ENCODE measurements around the gene SCD5.
A peak's percentile ranks its signal among the peaks of the same experiment; 100 is the strongest.

SCD5 gene

DNA sequence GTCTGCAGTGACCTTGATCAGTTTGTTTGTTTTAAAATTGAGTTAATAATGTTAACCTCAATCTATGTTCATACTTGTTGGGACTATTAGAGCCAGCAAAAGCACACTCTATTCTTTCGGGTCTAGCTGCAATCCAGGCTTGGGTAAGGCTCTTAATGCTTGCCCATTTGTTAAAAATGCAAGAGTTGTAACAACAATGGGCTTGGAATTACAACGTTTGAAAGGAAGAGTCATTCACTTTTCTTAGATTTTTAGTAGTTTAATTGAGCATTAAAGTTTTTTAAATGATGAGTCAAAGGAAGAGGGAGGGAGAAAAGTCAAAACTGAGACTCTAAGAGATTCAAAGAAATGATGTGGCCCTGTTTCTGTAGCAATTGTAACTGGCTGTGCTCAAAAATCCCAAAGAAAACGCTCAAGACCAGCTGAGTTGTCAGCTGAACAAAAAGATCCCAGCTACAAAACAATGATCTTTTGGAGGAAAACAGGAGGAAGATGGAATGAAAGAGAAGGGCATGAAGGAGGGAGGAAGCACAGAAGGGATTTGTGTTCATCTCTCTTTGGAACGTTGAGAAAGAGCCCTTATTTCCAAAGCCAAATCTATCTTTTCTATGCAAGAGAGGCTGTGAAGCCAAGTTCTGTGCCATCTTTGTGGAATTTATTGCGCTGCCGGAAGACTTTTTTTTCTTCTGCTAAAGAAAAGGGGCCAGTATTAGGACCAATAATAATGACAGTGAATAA is 5.5 kb downstream of the SCD5 start:
- no peak for DNase-seq

GRCh38 chr4:82791179-82791578 is 7.4 kb downstream of the SCD5 start:
- no peak for DNase-seq

- no peak for DNase-seq
These were observed 8.4 kb downstream of the SCD5 start for GRCh38 chr4:82790060-82790660.

DNA sequence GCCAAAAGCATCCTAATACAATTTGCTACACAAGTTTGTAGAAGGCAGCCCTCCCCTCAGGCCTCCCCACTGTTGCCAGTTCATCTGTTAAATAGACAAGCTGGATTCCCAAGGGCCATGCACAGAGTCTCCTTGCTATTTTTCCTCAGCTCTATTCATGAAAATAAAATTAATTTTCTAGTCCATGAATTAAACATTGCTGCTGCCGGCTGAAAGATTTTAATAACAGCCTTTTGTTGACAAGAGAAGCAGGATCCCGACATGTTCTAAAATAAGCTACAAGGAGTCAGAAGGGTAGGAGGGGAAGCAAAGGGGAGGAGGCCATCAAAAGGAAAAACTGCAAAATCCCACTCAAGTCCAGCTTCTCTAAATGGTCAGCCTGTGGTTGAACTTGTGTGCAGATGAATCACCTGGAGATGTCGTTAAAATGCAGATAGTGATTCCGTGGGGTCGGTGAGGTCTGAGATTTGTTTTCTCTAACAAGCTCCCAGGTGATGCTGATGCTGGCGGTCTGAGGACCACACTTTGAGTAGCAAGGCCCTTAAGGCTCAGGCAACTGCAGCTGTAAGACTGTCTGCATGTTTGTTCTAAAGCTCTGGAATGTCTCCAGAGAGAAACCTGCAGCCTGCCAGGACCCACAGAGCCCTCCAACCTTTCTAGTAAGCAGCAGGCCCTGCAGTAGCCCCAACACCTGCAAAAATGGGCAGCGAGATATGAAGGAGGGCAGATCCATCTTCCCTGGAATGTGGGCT is 9.4 kb downstream of the SCD5 start:
- no peak for DNase-seq

GRCh38 chr4:82787342-82787741 is 11.3 kb downstream of the SCD5 start:
- no peak for DNase-seq

DNA sequence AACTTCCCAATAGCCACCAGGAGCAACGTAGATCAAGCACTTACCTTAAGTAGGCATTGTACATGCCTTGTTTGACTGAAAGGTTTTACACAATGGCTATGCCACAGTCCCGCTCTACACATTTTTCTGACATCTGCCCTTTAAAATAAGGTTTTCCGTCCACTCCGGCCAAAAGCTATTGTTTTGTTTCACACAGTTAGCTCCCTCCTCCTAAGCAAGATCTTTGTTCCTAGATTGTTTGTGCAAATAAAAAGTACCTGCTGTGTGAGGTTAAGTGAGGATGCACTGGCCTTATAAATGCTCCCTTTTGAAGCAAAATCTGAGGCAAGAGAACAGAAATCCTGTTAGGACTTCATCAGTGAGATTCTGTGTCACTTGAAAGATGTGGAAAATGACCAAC is 11.8 kb downstream of the SCD5 start:
- no peak for DNase-seq

- no peak for DNase-seq
These were observed 12.8 kb downstream of the SCD5 start for GRCh38 chr4:82785611-82786400.

DNA sequence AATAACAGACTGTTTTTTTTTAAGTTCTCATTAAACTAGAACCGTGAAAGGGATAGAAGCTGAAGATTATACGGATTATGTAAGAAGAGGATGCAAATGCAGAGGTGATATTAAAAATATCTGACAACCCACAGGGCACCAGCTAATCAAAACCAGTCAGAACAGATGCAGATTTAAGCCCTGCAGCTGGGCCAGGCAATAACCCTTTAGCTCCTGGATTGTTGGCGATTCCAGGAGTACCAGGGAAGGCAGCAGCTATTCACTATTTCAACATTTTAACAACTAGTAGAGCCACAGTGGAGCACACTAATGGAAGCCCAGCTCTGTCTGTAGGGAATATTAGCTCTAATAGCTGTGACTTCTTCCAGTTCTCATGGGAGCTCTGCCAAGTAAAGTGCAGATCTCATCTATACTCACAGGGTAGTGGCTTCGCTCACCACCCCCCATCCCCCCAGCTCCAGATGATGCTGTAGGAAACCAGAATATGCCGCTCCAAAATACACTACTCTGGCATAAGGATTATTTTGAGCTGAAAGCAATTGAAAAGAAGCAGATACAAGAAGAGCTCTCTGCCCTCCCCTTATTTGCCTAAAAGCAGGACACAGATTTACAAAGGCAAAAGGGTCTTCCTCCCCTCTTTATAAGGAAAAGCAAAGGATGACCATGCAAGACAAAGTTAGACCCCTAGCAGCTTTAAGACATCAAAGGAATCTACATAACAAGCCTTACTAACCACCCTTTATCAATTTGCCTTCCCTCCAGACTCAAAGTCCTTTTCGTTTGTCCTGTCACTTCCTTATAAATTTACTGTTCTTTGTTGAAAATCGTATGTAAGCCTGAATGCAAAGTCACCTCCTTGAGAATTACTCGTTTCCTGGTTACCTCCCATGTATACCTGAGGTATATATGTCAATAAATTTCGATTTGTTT is 13.7 kb downstream of the SCD5 start:
- DNase-seq, result no peak

- no peak for DNase-seq
These were observed 15.8 kb downstream of the SCD5 start for GRCh38 chr4:82782626-82783345.

GRCh38 chr4:82780752-82781231 is 17.8 kb downstream of the SCD5 start:
- DNase-seq, result peak; percentile 97

DNA sequence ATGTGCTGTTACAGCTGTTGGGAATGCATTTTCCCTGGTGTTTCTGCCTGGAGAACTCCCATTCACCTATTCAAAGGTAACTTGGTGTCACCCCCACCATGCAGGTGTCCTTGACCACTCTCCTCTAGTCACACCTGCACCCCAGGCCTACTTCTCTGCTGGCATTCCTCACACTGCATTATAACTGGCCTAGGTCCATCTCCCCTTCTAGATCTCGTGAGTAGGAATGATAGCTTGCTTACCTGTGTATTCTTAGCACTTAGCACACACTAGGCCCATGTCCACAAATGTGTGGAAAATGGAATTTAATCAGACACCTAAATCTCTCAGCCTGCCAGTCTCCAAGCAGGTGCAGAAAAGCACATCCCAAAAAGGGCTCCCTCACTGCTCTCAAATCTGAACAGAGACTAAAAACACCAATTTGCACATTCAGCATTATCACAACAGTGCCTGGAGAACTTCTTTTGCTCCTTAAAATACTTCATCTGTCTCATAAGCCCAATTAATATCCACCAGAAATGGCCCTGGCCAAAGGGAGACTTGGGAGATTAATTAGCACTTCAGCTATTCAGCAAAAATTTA is 18.3 kb downstream of the SCD5 start:
- no peak for DNase-seq

- no peak for DNase-seq
These were observed 19.6 kb downstream of the SCD5 start for GRCh38 chr4:82779032-82779431.

DNA sequence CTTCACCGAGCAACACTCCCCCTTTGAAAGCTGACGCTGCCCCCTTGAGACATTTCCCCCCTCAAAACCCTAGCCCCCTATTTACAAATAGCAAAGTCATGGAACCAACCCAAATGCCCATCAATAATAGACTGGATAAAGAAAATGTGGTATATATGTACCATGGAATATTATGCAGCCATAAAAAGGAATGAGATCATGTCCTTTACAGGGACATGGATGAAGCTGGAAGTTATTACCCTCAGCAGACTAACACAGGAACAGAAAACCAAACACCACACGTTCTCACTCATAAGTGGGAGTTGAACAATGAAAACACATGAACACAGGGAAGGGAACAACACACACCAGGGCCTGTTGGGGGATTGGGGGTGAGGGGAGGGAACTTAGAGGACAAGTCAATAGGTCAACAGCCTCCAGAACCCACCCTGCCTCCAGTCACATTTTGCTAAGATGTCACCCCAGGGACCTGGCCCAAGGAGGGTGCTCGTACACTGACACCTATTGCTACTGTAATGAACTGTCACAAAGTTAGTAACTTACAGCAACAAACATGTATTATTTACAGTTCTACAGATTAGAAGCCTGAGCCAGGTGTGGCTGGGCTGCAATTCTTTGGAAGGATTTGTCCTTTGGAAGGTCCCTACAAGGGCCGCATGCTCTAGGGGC is 20.6 kb downstream of the SCD5 start:
- DNase-seq, result no peak

DNA sequence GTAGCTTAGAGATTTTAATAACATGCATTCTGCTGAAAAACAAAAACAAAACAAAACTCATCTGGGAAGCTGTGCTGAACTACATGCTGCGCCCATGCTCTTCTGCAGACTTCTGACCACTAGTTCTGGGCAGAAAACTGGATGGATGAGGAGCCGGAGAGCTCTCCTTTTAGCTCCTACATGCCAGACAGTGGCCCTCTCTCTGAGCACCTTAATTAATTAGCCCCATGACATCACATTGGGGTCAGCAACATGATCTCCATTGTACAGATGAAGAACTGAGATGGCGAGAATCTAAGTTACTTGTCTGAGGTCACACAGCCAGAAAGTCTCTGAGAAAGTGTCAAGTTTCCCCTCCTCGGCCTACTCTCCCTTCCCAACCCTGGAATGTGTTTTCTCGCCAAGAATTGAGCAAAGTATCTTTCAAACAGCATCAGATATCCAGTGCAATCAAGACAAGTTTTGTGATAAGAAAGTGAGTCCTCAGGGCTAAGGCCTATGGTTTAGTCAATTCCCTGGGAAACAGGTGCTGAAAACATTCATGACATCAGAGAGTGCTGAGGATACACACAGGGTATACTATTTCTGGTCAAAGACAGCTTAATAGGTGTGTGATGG is 21.6 kb downstream of the SCD5 start:
- no peak for DNase-seq

DNA sequence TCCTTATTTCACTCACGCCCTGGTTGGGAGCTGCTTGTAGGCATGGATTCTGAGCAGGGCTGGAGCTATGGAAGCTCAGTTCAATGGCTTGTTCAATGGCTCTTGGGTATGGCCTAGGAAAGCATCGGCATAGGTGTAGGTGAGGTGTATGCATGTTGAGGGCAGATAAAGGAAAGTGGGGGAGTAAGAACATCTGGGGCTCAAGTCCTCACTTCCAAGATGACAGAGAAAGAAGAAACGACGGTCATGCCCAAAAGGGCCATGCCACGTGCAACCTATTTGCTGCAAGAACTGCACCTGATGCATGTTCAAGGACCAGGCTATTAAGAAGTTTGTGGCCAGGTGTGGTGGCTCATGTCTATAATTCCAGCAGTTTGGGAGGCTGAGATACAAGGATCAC is 23.4 kb downstream of the SCD5 start:
- no peak for DNase-seq

GRCh38 chr4:82774711-82775171 is 23.9 kb downstream of the SCD5 start:
- peak; percentile 10 for DNase-seq

DNA sequence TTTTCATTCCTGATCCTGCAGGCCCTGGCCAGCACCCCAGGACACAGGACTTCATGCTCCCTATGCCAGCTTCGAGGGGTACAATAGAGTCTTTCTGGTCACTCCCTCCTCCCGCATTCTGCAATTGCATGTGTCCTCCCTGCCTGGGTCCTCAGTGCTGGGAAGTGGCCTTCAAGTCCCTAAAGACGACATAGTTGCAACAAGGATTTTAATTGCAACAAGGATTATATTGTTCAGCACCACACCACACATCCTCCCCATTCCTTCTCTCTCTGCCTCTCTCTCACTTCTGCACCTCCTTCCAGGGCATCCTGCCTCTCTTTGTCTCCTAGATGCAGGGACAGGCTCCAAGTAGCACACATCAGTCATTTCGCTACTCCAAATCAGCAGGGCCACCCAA is 25.5 kb downstream of the SCD5 start:
- no peak for DNase-seq

DNA sequence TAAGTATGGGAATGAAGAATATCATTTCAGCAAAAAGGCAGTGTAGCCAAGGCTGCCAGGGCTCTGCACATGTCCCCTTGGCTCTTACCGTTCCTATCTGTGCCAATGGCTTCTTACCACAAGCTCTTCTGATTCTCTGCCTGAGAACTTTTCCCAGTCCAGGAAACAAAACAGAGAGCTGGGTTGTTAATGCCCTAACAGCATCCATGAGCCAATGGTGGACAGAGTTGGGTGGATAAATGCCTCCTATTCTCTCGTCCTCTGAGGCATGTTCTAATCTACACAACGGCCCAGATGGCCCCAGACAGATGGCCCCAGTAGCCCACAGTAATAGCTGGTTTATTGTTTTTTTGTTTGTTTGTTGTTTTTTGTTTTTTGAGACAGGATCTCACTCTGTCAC is 28.0 kb downstream of the SCD5 start:
- DNase-seq, result no peak

- peak; percentile 3 for DNase-seq
These were observed 33.5 kb downstream of the SCD5 start for GRCh38 chr4:82765134-82765533.

- no peak for DNase-seq
These were observed 37.4 kb downstream of the SCD5 start for GRCh38 chr4:82761229-82761628.

All from NCI-H1092 treated with DMSO at 0.1 percent for 48 hours (cell line).